H1 (cell line): ENCODE results near the gene CCNYL1.

Source experiments
- CREB1 ChIP-seq: IDR thresholded peaks from 2 replicates; pipeline ENCODE4 v1.6.1; 2012; ENCODE audit warnings: inconsistent platforms
- MAFK ChIP-seq: IDR thresholded peaks from 2 replicates; pipeline ENCODE4 v1.6.1; 2012; ENCODE audit warnings: low read depth, mild to moderate bottlenecking, improper control_type of control experiment, low read length
- POLR2A ChIP-seq, 2 experiments: IDR thresholded peaks; 1 replicate in 1 of 2; 2 replicates in 1 of 2; pipeline ENCODE4 v1.6.1; 2011; ENCODE audit warnings: low read depth in 2 of 2, low read length in 2 of 2, mild to moderate bottlenecking in 2 of 2; ENCODE audit errors: control extremely low read depth in 1 of 2
- SIRT6 ChIP-seq: IDR thresholded peaks from one replicate; pipeline ENCODE4 v1.7.1; 2012; ENCODE audit warnings: low read length, inconsistent platforms
- TF ChIP-seq, protein P1 (sequence below), 3 experiments: IDR thresholded peaks; 1 replicate in 2 of 3; 2 replicates in 1 of 3; pipeline versions ENCODE4 v1.5.1 to v1.6.1; 2011; ENCODE audit warnings: low read length in 3 of 3, mild to moderate bottlenecking in 3 of 3, inconsistent platforms in 2 of 3, low read depth in 1 of 3, moderate library complexity in 1 of 3; ENCODE audit not compliant: insufficient read depth in 1 of 3; ENCODE audit errors: control extremely low read depth in 1 of 3

DNA sequence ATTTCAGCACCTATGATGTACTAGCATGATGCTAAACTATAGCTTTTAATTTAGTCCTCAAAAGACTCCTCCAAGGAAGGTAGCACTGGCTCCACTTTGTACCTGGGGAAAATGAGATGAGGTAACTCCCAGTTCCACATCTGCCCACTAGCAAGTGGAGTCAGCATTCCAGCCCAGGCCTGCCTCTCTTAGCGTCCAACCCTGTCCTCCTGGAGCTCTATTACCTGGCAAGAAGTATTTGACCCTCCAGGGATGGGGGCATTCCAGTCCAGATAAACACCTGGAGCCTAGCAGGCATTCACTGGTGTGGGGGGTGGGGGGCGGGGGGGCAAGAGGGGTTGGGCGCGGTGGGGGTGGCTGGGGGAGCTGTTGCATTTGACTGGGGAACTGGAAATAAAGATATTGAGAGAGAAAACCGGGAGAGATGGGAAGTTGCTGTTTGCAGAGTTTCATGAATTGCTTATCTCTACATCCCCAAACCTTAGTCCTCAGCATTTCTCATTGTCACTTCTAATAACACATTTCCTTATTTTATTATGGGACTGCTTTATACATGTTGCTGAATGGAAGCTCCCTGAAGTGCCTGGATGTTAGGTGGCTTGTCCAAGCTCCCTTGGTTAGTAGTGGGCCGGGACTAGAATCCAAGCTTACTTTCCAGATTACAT, 80.3 kb downstream of the CCNYL1 start:
- TF ChIP-seq MAFK: no peak
- TF ChIP-seq POLR2A (IDR thresholded peaks at IDR 0.05; ENCODE audit: control extremely low read depth in 1 of 2, low read depth in 2 of 2, low read length in 2 of 2): no peak
- no peak for TF ChIP-seq SIRT6
- no peak for TF ChIP-seq CREB1
- TF ChIP-seq, protein P1, sequence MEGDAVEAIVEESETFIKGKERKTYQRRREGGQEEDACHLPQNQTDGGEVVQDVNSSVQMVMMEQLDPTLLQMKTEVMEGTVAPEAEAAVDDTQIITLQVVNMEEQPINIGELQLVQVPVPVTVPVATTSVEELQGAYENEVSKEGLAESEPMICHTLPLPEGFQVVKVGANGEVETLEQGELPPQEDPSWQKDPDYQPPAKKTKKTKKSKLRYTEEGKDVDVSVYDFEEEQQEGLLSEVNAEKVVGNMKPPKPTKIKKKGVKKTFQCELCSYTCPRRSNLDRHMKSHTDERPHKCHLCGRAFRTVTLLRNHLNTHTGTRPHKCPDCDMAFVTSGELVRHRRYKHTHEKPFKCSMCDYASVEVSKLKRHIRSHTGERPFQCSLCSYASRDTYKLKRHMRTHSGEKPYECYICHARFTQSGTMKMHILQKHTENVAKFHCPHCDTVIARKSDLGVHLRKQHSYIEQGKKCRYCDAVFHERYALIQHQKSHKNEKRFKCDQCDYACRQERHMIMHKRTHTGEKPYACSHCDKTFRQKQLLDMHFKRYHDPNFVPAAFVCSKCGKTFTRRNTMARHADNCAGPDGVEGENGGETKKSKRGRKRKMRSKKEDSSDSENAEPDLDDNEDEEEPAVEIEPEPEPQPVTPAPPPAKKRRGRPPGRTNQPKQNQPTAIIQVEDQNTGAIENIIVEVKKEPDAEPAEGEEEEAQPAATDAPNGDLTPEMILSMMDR (IDR thresholded peaks at IDR 0.05; ENCODE audit: control extremely low read depth in 1 of 3, insufficient read depth in 1 of 3, low read depth in 1 of 3, low read length in 3 of 3): no peak
